Measurements from ENCODE around the gene YTHDF1. TPM values are rescaled to one million over a fixed set of nuclear protein-coding genes. Genes with fewer than 3 reads are reported as not detected.
A peak's percentile ranks its signal among the peaks of the same experiment; 100 is the strongest.

YTHDF1 gene
- total RNA-seq, 1 experiment from 2014 or later, result 85.4 TPM

DNA sequence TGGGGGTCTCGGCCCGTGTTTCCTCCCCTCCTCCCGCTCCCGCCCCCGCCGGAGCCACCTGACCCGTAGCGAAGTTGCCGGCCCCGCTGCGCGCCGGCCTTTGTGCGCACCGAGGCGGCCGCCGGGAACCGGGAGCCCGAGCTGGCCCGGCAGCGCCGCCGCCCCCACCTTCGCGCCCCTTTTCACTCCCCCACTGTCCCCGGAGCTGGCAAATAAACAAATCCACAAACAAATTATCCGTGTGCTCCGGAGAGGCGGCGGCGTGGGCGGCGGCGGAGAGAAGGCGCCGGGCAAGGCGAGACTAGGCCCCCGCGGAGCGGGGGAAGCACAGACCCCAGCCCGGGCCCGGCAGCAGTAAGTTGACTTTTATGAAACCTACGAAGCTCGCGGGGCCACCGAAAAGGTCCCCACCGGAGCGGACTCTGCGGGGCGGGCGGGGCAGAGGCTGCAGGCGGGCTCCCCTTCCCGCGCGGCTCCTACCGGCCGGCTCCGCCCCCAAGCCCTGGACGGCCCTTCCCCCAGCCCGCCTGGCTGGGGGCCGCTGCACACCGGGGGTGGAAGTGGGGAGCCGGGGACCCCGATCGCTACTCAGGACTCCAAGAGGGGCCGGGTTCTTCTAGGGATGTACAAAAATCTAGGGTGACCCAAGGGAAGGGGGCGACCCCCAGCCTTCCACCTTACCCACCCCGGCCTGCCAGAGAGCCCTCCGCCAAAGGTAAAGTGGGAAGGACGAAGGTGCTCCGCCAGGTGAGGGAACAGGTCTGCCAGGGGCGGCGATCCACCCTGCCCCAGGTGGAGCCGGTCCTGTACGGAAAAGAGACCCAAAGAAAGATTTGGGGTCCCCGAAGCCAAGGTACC, 40.7 kb downstream of the YTHDF1 start:
- Histone ChIP-seq H3T11ph (ENCODE audit: low read length) (no peak overlapping the region), H3K23ac (ENCODE audit: insufficient read length, low read depth, low read length) (no peak overlapping the region), H3K23me2 (ENCODE audit: insufficient read length, low read depth, low read length, poor library complexity, severe bottlenecking) (peaks cover 6% of the 10 kb centered on the region), H4K8ac (replicated peaks; ENCODE audit: insufficient read length, low read depth, low read length) (no peak overlapping the region), H3K4me2 (ENCODE audit: insufficient read depth, insufficient read length, low read length) (peak overlapping the region; percentile 44), H3K79me2 (ENCODE audit: insufficient read depth, low read length) (no peaks in the 10 kb centered on the region), H2AK5ac (ENCODE audit: insufficient read length, low read length) (no peak overlapping the region), H3K9ac (ENCODE audit: extremely low read depth, insufficient read length, low read length) (no peak overlapping the region), H3K9me3 (ENCODE audit: control insufficient read depth, low read depth, low read length) (no peaks in the 10 kb centered on the region), H4K20me1 (ENCODE audit: control insufficient read depth, insufficient read depth, insufficient read length) (no peaks in the 10 kb centered on the region), H3K27me3 (ENCODE audit: insufficient read depth, low read length) (peaks cover 27% of the 10 kb centered on the region; the same call in 1 of the 2 replicates), H3K4ac (ENCODE audit: low read depth, low read length) (no peak overlapping the region), H3K27ac (ENCODE audit: insufficient read length, low read depth, low read length) (no peak overlapping the region), H2AFZ (ENCODE audit: low read length) (no peak overlapping the region), H2BK12ac (ENCODE audit: insufficient read length, low read depth, low read length) (no peak overlapping the region), H3K14ac (ENCODE audit: insufficient read depth, low read length) (no peak overlapping the region), H2BK20ac (ENCODE audit: low read depth, low read length, poor library complexity, severe bottlenecking) (no peak overlapping the region), H3K79me1 (ENCODE audit: insufficient read depth, low read depth, low read length, poor library complexity, severe bottlenecking) (no peaks in the 10 kb centered on the region), H2BK15ac (ENCODE audit: low read depth, low read length) (no peak overlapping the region), H4K91ac (ENCODE audit: insufficient read length, low read depth, low read length) (no peak overlapping the region), H2BK120ac (ENCODE audit: low read depth, low read length, poor library complexity, severe bottlenecking) (no peak overlapping the region), H2BK5ac (ENCODE audit: insufficient read length, low read length) (no peak overlapping the region), H4K5ac (ENCODE audit: insufficient read length, low read depth, low read length) (no peak overlapping the region), H3K4me1 (ENCODE audit: insufficient read depth, low read length) (no peaks in the 10 kb centered on the region), H3K56ac (ENCODE audit: insufficient read length, low read depth, low read length) (no peak overlapping the region), H3K18ac (ENCODE audit: insufficient read length, low read depth, low read length) (no peak overlapping the region)
- Mint-ChIP-seq H3K27me3 (ENCODE audit: low read depth) (peaks cover 79% of the 10 kb centered on the region), H3K9me3 (no peaks in the 10 kb centered on the region), H3K36me3 (ENCODE audit: insufficient read depth in 1 of 3, low read depth in 3 of 3) (no peaks in the 10 kb centered on the region; a peak in 1 of 7 replicates), H3K4me1 (peaks cover 16 to 31% of the 10 kb centered on the region in 2 experiments), H3K27ac (no peak overlapping the region), H3K4me3 (peak overlapping the region; percentile 65 to 77)
- TF ChIP-seq CTCF (conservative IDR thresholded peaks at IDR 0.05), result no peak
- no peak for DNase-seq
- WGBS (ENCODE audit: extremely low coverage, insufficient read length, low lambda C conversion rate), result no CpG with 5 or more reads among the region's 77 CpGs
